Measurements from ENCODE around the gene LRRC26.

- TF ChIP-seq POLR2A (IDR thresholded peaks at IDR 0.05) (no peak), CTCF (IDR thresholded peaks at IDR 0.05) (no peak)
These were observed 41.5 kb downstream of the LRRC26 start for GRCh38 chr9:137128158-137128861.

Measured in right lobe of liver (tissue), 4 donors.